Spinal cord (tissue), 10 donors: ENCODE results near the gene ANKRD39. TPM values are rescaled to one million over a fixed set of nuclear protein-coding genes. Genes with fewer than 3 reads are reported as not detected.

Experiments used
- DNase-seq, 6 donors: peaks; one replicate each; pipeline versions ENCODE4 v3.0.0 to v3.0.0-alpha.2; 2013 to 2015; ENCODE audit warnings: low spot score in 6 of 6, low read depth in 4 of 6
- H3K27ac ChIP-seq: one replicate; pipeline ENCODE4 v1.5.1; 2013; ENCODE audit warnings: low read depth, low read length, control low read depth
- H3K27me3 ChIP-seq: one replicate; pipeline ENCODE4 v1.6.1; 2013; ENCODE audit warnings: low read length; ENCODE audit not compliant: control insufficient read depth, insufficient read depth
- H3K36me3 ChIP-seq: one replicate; pipeline ENCODE4 v1.6.1; 2013; ENCODE audit warnings: low read length; ENCODE audit not compliant: control insufficient read depth, insufficient read depth
- H3K4me1 ChIP-seq: one replicate; pipeline ENCODE4 v1.6.1; 2013; ENCODE audit warnings: low read length; ENCODE audit not compliant: control insufficient read depth, insufficient read depth
- H3K4me3 ChIP-seq: one replicate; pipeline ENCODE4 v1.5.1; 2013; ENCODE audit warnings: low read depth, low read length, control low read depth
- H3K9me3 ChIP-seq: one replicate; pipeline ENCODE4 v1.6.1; 2013; ENCODE audit warnings: low read length; ENCODE audit not compliant: control insufficient read depth, insufficient read depth
- WGBS: methylation state at CpG from one replicate; pipeline ENCODE4 v1.1.5; 2013; ENCODE audit warnings: missing lambda C conversion rate; ENCODE audit not compliant: insufficient coverage; 5-methylcytosine and 5-hydroxymethylcytosine counted together
- long read RNA-seq, 4 donors: transcript quantifications; one replicate each; lab custom pipeline, GENCODE V29; 2026
- polyA plus RNA-seq, 2 donors: library from polyadenylated mRNA; unstranded; fragments of 120-200 nt; gene quantifications; one replicate each; pipeline ENCODE4 v1.2.1, GENCODE V29; 2013; ENCODE audit not compliant: insufficient read length in 2 of 2
- total RNA-seq, 2 donors: library from RNA; depleted of rRNA in 1 of 2; stranded (reverse); fragments of 120-200 nt in 1 of 2; fragments of >200 nt in 1 of 2; gene quantifications; one replicate each; pipeline versions ENCODE4 v1.2.3 to v1.2.4, GENCODE V29; 2013 to 2014
- donor health status: healthy.

ANKRD39 gene, protein sequence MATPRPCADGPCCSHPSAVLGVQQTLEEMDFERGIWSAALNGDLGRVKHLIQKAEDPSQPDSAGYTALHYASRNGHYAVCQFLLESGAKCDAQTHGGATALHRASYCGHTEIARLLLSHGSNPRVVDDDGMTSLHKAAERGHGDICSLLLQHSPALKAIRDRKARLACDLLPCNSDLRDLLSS
- 10 to 100 TPM in 1 of 2 donors, 1 to 10 TPM in 1; 7.6 to 12.6 TPM for total RNA-seq
- polyA plus RNA-seq = 10 to 100 TPM; 24.0 to 27.6 TPM
- long read RNA-seq, donor 1, transcript ANKRD39-201 (4 exons, 976 nt) = major isoform, 25 of 25 reads
- long read RNA-seq, donor 1, partial matches to known transcripts = 0 of 25 reads
- long read RNA-seq, donor 1, other reads (novel, unspliced or antisense) = 0 of 25 reads
- long read RNA-seq, donor 2, transcript ANKRD39-201 (4 exons, 976 nt) = major isoform, 10 of 10 reads
- long read RNA-seq, donor 2, partial matches to known transcripts = 0 of 10 reads
- long read RNA-seq, donor 2, other reads (novel, unspliced or antisense) = 0 of 10 reads
- long read RNA-seq, donor 3, transcript ANKRD39-201 (4 exons, 976 nt) = major isoform, 6 of 6 reads
- long read RNA-seq, donor 3, partial matches to known transcripts = 0 of 6 reads
- long read RNA-seq, donor 3, other reads (novel, unspliced or antisense) = 0 of 6 reads
- long read RNA-seq, donor 4, transcript ANKRD39-201 (4 exons, 976 nt) = major isoform, 7 of 7 reads
- long read RNA-seq, donor 4, partial matches to known transcripts = 0 of 7 reads
- long read RNA-seq, donor 4, other reads (novel, unspliced or antisense) = 0 of 7 reads

DNA sequence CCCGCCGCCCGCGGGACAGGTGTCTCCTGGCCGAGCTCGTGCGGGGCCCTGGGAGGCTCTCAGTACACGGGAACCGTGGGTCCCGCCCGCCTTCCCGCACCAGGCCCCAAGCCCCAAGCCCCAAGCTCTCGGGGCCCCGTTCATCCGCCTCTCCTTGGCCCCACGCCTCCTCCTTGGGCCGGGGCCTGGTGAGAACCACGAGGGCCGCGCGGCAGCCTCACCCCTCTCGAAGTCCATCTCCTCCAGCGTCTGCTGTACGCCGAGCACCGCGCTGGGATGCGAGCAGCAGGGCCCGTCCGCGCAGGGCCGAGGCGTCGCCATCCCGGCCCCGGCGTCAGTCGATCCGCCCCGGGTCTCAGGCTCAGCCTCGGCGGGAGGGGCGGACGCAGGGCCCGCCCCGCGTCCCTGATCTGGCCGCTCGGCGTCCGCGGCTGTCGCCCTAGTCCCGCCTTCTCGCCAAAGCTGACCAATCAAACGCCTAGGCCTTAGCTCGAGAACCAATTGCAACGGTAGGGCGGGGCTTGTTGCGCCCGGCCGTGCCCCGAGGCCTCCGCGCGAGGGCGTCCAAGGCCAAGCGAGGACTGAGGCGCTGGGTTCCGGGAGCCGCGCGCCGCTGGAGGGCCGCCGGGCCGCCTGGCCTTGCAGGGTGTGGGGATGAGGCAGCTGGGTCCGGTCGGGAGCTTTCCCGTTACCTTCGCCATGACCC is at the start of gene ANKRD39:
Gene ANKRD39 (minus strand): TSS at position 350 of the 706 bp plus-strand sequence. CDS start 29 bp downstream, at position 321.
- peak; percentile 97 to 100 (median 98) for DNase-seq
- Histone ChIP-seq H3K27me3 (no peaks in the 10 kb centered on the region), H3K27ac (peak within 1 kb of the TSS; percentile 84), H3K36me3 (peaks cover 51% of the 10 kb centered on the region), H3K4me1 (peaks cover 53% of the 10 kb centered on the region), H3K4me3 (peak within 1 kb of the TSS; percentile 84), H3K9me3 (no peaks in the 10 kb centered on the region)
- 0% methylated on average over 81 of the region's 81 CpGs for WGBS

DNA sequence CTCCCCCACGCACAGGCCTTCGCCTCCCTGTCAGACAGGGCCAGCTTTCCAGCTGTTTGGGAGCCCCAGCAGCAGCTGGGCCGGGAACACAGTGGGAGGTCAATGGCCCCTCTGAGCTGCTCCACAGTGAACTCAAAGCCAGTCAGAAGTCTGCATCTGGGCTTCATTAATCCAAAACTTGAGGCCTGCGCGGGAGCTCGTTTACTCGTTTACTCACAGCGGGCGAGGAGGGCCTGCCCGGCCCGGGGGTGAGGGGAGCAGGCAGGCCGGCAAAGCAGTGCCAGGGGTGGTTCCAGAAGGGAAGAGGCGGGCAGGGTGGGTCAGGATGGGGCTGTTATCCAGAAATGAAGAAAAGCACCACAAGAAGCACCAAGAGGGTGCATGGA is 48.9 kb upstream of the ANKRD39 start:
- no peaks in the 10 kb centered on the region for H3K9me3 ChIP-seq
- 32% methylated on average over 13 of the region's 13 CpGs for WGBS
- H3K27ac ChIP-seq = peak overlapping the region; percentile 88
- no peaks in the 10 kb centered on the region for H3K27me3 ChIP-seq
- peak in 2 of 6 donors; percentile 35 to 67 for DNase-seq
- H3K4me3 ChIP-seq = no peak overlapping the region
- H3K36me3 ChIP-seq = no peaks in the 10 kb centered on the region
- peaks cover 46% of the 10 kb centered on the region for H3K4me1 ChIP-seq

DNA sequence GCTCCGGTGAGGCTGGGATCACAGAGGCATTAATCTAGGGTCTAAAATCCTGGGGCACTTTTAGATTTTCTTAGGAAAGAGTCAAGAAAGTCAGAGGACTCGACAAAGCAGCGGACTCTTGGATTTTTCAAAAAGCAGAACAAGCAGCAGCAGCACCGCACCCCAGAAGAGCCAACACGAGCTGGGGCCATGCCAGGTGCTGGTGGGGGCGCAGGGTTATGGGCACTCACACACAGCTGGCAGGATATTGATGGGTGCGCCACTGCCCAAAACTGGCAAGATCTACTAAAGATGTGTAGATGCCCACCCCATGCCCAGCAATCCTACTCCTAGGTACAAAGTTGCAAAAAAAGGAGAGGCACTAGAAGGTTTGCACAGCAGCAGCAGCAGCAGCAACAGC is 46.0 kb upstream of the ANKRD39 start:
- peaks cover 3% of the 10 kb centered on the region for H3K36me3 ChIP-seq
- H3K9me3 ChIP-seq = no peaks in the 10 kb centered on the region
- WGBS = 65% methylated on average over 6 of the region's 7 CpGs
- H3K27ac ChIP-seq = no peak overlapping the region
- H3K4me1 ChIP-seq = peaks cover 45% of the 10 kb centered on the region
- DNase-seq = no peak
- H3K27me3 ChIP-seq = no peaks in the 10 kb centered on the region
- H3K4me3 ChIP-seq = no peak overlapping the region

DNA sequence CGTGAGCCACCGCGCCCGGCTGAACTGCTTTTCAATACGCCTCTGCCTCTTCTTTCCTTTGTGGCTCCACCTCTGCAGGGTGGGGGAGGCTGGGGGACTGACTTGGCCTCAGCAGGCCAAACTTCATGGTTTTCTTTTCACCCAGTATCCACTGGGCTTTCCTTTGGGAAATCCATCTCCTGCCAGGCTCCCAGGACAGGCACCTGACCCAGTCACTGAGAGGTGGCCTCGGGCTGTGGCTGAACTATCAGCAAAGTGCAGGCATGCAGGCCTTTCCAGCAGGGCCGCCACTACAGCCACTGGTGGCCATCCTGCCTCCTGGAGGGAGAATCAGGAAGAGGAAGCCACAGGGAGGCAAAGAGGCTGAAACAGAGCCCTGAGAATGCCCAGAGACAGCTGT is 45.5 kb upstream of the ANKRD39 start:
- Histone ChIP-seq H3K27ac (no peak overlapping the region), H3K4me3 (no peak overlapping the region), H3K9me3 (no peaks in the 10 kb centered on the region), H3K36me3 (peaks cover 3% of the 10 kb centered on the region), H3K4me1 (peaks cover 45% of the 10 kb centered on the region), H3K27me3 (no peaks in the 10 kb centered on the region)
- 83% methylated on average over 2 of the region's 7 CpGs for WGBS
- DNase-seq = no peak

DNA sequence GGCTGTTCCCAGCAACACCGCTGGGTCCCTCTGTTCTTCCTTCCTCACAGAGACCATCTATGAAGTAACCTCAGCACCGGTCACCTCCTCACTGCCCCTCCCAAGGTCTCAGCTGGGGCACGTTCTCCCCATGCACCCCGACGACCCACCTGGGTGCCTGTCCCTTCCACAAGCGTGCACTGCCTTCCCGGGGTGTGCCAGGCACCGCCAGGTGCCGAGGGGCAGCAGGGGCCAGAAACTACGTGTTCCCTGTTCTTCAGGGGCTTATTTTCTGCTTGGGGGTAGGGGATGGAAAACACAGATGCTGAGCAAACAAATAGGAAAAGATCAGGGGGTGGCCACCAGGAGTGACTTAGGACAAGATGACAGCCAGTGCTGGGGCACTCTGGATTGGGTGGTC is 42.4 kb upstream of the ANKRD39 start:
- Histone ChIP-seq H3K4me1 (peaks cover 35% of the 10 kb centered on the region), H3K27ac (no peak overlapping the region), H3K4me3 (no peak overlapping the region), H3K27me3 (no peaks in the 10 kb centered on the region), H3K36me3 (peaks cover 3% of the 10 kb centered on the region), H3K9me3 (no peaks in the 10 kb centered on the region)
- no peak for DNase-seq
- WGBS = 83% methylated on average over 10 of the region's 10 CpGs

DNA sequence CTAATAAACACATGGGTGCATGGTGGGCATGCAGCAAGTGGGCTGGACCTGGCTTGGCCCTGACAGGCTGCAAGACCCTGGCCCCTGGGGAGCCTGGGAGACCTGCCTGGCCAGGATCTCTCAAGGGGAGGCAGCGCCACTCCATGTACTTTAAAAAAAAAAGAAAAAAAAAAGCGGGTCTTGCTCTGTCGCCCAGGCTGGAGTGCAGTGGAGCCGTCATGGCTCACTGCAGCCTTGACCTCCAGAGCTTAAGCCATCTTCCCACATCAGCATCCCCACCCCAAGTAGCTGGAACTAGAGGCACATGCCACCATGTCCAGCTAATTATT is 41.6 kb upstream of the ANKRD39 start:
- WGBS = 85% methylated on average over 2 of the region's 4 CpGs
- Histone ChIP-seq H3K27ac (no peak overlapping the region), H3K4me1 (peaks cover 39% of the 10 kb centered on the region), H3K4me3 (no peak overlapping the region), H3K36me3 (peaks cover 3% of the 10 kb centered on the region), H3K9me3 (no peaks in the 10 kb centered on the region), H3K27me3 (no peaks in the 10 kb centered on the region)
- DNase-seq = no peak

DNA sequence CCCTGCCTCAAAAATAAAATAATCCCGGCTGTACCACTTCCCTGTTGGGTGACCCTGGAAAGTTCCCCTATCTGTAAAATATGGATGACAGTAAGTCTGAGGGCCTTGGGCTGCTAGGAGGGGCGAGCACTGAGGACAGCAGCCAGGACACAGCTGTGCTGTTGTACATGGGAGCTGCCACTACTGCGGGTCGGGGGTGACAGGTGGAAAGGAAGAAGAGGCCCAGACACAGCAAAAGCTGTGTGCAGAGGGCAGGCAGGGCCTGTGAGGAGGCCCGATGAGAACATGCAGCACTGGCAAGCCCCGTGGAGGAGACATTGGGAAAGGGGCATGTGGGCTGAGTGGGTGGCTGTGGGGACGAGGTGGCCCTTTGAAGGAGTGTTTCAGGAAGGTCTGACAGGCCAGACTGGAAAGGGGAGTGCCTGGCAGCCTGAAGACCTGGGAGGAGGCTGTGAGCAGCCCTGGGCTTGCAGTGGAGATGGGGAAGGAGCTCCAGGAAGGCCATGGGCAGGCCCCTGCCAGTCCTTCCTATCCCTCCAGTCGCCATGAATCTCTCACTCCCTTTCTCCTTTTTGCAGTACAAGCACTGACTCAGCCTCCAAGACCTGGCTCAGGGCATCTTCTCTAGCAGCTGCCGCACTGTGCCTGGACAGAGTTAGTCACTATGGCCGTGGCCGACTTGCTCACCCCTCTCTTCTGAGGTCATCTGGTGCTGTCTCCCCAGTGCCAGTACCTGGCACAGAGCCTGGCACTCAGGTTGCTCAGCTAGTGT is 41.0 kb upstream of the ANKRD39 start:
- Histone ChIP-seq H3K4me1 (peaks cover 38% of the 10 kb centered on the region), H3K9me3 (no peaks in the 10 kb centered on the region), H3K27me3 (no peaks in the 10 kb centered on the region), H3K27ac (no peak overlapping the region), H3K4me3 (no peak overlapping the region), H3K36me3 (peaks cover 3% of the 10 kb centered on the region)
- no peak for DNase-seq
- 86% methylated on average over 11 of the region's 11 CpGs for WGBS

DNA sequence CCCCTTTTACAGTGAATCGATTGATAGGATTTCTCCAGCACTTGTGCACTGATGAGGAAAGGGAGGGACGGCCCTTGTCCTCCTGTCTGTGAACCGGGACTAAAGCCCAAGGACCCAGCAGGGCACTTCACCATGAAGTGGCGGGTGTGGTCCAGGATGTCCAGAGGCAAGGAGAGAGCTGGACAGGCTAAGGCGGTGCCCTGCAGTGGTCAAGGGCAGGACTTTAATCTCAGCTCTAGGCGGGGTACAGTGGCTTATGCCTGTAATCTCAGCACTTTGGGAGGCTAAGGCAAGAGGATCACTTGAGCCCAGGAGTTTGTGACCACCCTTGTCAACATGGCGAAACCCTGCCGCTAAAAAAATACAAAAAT is 40.3 kb upstream of the ANKRD39 start:
- no peaks in the 10 kb centered on the region for H3K27me3 ChIP-seq
- H3K36me3 ChIP-seq = peaks cover 3% of the 10 kb centered on the region
- H3K9me3 ChIP-seq = no peaks in the 10 kb centered on the region
- WGBS = 90% methylated on average over 8 of the region's 8 CpGs
- DNase-seq = no peak
- peaks cover 38% of the 10 kb centered on the region for H3K4me1 ChIP-seq
- no peak overlapping the region for H3K4me3 ChIP-seq
- H3K27ac ChIP-seq = no peak overlapping the region

DNA sequence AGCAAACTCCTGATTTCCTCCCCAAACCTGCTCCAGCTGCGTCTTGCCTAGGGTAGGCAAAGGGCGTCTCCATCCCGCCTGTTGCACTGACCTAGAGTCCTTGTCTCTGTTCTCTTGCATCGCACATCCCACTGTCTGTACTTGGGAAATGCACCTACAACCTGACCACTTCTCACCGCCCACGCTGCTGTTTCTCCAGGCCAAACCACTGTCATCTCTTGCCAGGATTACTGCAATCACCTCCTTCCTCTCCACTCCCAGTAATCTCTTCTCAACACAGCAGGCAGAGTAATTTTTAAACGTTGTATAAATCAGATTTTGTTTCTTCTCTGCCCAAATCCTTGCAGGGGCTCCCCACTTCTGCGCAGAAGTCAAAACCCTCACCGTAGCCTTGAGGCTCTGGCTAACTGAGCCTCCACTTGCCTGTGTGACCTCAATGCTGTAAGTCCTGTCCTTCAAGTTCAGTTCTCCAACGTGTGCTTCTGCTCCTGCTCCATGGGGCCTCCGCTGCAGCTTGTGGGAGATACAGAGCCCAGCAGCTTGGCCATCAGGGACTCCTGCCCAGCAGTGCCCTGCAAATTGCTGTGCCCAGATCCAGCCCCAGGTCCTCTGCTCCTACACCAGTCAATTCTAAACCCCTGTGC is 39.8 kb upstream of the ANKRD39 start:
- Histone ChIP-seq H3K27ac (no peak overlapping the region), H3K27me3 (no peaks in the 10 kb centered on the region), H3K9me3 (no peaks in the 10 kb centered on the region), H3K4me3 (no peak overlapping the region), H3K4me1 (peaks cover 42% of the 10 kb centered on the region), H3K36me3 (peaks cover 3% of the 10 kb centered on the region)
- DNase-seq = no peak
- 69% methylated on average over 11 of the region's 11 CpGs for WGBS
